Transverse colon (tissue), 4 donors: Measurements from ENCODE around the gene SCD5.

Experiments
- POLR2AphosphoS5 ChIP-seq, 3 donors: sonication (generic); formaldehyde crosslinking; IDR thresholded peaks; one replicate each; pipeline ENCODE4 v1.6.1; 2016; ENCODE audit warnings: antibody characterized with exemption in 3 of 3
- TF ChIP-seq, protein P1 (sequence below), 5 experiments: fragments of 200-600 bp in 3 of 5; fragments of 450-650 bp in 2 of 5; sonication (generic) in 3 of 5; IDR thresholded peaks; 1 replicate in 2 of 5; 2 replicates in 3 of 5; pipeline ENCODE4 v1.5.1; 2016 to 2017; ENCODE audit warnings: antibody characterized with exemption in 5 of 5, inconsistent platforms in 3 of 5, mild to moderate bottlenecking in 2 of 5, moderate library complexity in 1 of 5

DNA sequence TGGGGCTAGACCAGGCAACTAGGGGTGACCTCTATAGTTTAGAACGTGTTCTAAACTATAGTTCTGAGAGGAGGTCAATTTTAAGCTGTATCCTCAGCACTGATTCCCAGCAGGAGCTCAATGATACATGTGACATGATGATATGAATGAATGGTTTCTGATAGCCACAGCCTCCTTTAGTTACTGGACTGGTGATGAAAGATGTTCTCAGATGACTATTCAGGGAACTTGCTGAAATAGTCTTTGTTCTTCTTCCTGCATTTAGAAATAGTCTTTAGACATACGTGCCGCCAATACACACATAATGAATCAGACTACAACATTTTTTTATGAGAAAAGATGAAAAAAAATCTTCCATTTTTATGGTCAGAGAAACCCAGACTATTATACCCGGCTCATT is 120.5 kb downstream of the SCD5 start:
- TF ChIP-seq, protein P1, sequence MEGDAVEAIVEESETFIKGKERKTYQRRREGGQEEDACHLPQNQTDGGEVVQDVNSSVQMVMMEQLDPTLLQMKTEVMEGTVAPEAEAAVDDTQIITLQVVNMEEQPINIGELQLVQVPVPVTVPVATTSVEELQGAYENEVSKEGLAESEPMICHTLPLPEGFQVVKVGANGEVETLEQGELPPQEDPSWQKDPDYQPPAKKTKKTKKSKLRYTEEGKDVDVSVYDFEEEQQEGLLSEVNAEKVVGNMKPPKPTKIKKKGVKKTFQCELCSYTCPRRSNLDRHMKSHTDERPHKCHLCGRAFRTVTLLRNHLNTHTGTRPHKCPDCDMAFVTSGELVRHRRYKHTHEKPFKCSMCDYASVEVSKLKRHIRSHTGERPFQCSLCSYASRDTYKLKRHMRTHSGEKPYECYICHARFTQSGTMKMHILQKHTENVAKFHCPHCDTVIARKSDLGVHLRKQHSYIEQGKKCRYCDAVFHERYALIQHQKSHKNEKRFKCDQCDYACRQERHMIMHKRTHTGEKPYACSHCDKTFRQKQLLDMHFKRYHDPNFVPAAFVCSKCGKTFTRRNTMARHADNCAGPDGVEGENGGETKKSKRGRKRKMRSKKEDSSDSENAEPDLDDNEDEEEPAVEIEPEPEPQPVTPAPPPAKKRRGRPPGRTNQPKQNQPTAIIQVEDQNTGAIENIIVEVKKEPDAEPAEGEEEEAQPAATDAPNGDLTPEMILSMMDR (IDR thresholded peaks at IDR 0.05): no peak
- TF ChIP-seq POLR2AphosphoS5 (IDR thresholded peaks at IDR 0.05): no peak
